ENCODE data around the gene ST3GAL4.

DNA sequence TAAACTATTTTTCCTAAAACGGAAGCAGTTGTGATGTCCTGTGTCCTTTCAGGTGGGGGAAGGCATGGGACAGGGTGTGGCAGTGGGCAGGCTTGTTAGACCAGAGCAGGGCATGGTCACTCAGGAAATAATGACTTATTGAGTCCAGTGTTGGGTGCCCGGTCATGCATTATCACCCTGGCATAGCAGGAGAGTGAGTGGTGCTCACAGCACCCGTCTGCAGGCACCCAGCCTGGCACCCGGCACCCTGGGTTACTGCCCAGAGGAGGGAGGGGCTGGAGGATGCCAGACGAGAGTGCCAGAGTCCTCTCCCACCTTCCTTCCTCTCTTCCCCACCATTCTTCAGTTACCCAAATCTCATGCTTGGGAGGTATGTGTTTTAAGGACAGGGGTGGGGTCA lies 59.1 kb downstream of the ST3GAL4 start:
- TF ChIP-seq, protein P1, sequence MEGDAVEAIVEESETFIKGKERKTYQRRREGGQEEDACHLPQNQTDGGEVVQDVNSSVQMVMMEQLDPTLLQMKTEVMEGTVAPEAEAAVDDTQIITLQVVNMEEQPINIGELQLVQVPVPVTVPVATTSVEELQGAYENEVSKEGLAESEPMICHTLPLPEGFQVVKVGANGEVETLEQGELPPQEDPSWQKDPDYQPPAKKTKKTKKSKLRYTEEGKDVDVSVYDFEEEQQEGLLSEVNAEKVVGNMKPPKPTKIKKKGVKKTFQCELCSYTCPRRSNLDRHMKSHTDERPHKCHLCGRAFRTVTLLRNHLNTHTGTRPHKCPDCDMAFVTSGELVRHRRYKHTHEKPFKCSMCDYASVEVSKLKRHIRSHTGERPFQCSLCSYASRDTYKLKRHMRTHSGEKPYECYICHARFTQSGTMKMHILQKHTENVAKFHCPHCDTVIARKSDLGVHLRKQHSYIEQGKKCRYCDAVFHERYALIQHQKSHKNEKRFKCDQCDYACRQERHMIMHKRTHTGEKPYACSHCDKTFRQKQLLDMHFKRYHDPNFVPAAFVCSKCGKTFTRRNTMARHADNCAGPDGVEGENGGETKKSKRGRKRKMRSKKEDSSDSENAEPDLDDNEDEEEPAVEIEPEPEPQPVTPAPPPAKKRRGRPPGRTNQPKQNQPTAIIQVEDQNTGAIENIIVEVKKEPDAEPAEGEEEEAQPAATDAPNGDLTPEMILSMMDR (conservative IDR thresholded peaks at IDR 0.05): no peak
- no peak for TF ChIP-seq EZH2 (IDR thresholded peaks at IDR 0.05; ENCODE audit: low read depth)

Measured in PC-9 (cell line).